ENCODE results near the gene GON4L. TPM values are rescaled to one million over a fixed set of nuclear protein-coding genes. Genes with fewer than 3 reads are reported as not detected.

The GON4L gene
- total RNA-seq, 2 experiments from 2014 or later = 71.0 to 77.0 TPM

DNA sequence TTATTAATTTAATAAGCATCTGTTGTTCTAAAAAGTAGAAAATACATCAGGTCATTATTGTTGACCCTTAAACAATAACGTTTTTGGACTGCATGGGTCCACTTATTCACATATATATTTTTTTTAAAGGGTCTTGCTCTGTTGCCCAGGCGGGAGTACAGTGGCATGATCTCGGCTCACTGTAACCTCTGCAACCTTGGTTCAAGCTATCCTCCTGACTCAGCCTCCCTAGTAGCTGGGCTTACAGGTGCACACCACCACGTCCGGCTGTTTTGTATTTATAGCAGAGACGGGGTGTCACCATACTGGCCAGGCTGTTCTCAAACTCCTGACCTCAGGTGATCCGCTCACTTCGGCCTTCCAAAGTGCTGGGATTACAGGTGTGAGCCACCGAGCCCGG, 115.1 kb downstream of the GON4L start:
- DNase-seq = no peak
- TF ChIP-seq, protein P1, sequence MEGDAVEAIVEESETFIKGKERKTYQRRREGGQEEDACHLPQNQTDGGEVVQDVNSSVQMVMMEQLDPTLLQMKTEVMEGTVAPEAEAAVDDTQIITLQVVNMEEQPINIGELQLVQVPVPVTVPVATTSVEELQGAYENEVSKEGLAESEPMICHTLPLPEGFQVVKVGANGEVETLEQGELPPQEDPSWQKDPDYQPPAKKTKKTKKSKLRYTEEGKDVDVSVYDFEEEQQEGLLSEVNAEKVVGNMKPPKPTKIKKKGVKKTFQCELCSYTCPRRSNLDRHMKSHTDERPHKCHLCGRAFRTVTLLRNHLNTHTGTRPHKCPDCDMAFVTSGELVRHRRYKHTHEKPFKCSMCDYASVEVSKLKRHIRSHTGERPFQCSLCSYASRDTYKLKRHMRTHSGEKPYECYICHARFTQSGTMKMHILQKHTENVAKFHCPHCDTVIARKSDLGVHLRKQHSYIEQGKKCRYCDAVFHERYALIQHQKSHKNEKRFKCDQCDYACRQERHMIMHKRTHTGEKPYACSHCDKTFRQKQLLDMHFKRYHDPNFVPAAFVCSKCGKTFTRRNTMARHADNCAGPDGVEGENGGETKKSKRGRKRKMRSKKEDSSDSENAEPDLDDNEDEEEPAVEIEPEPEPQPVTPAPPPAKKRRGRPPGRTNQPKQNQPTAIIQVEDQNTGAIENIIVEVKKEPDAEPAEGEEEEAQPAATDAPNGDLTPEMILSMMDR (IDR thresholded peaks at IDR 0.05) = no peak
- H3K27ac ChIP-seq (ENCODE audit: low read depth in 1 of 2, low read length in 2 of 2) = no peak overlapping the region
- Mint-ChIP-seq H3K9me3 (no peaks in the 10 kb centered on the region), H3K36me3 (ENCODE audit: low read depth) (peaks cover 27% of the 10 kb centered on the region), H3K27me3 (no peaks in the 10 kb centered on the region), H3K4me1 (ENCODE audit: low read depth) (peaks cover 7% of the 10 kb centered on the region), H3K4me3 (no peak overlapping the region), H3K27ac (no peak overlapping the region)
- no peaks in the 10 kb centered on the region for H3K9me3 ChIP-seq (ENCODE audit: control insufficient read depth in 1 of 2, insufficient read depth in 1 of 2, low read length in 2 of 2)
- H3K4me3 ChIP-seq (ENCODE audit: low read length) = no peak overlapping the region
- peaks cover 6% of the 10 kb centered on the region for H3K4me1 ChIP-seq (ENCODE audit: insufficient read depth, low read length)
- ATAC-seq (ENCODE audit: poor library complexity) = no peak
- ChIA-PET POLR2A (no interaction called here), CTCF (interaction anchor here (0.6 kb wide), 1 partner anchor 1799 kb away, joined by 3 read pairs; no protein-coding TSS in a partner anchor)
- intact Hi-C loops (cut with DNase I, micrococcal nuclease) = loop anchor here (10.0 kb wide), 1 partner anchor 57 kb away; the partner anchor contains the start of genes DAP3 (in 2 of the 2) and YY1AP1 (in 2 of the 2)
- peaks cover 13% of the 10 kb centered on the region for H3K36me3 ChIP-seq (ENCODE audit: insufficient read depth, low read length)
- H3K27me3 ChIP-seq (ENCODE audit: control insufficient read depth in 1 of 2, insufficient read depth in 2 of 2, low read length in 2 of 2) = no peaks in the 10 kb centered on the region

GRCh38 chr1:155740995-155741394, 116.0 kb downstream of the GON4L start:
- TF ChIP-seq, protein P1 (IDR thresholded peaks at IDR 0.05) = no peak
- peaks cover 7% of the 10 kb centered on the region for H3K4me1 Mint-ChIP-seq (ENCODE audit: low read depth)
- ChIA-PET POLR2A (no interaction called here), CTCF (no interaction called here)
- Histone ChIP-seq H3K27ac (ENCODE audit: low read depth in 1 of 2, low read length in 2 of 2) (no peak overlapping the region), H3K36me3 (ENCODE audit: insufficient read depth, low read length) (peaks cover 20% of the 10 kb centered on the region), H3K4me3 (ENCODE audit: low read length) (no peak overlapping the region), H3K4me1 (ENCODE audit: insufficient read depth, low read length) (peaks cover 6% of the 10 kb centered on the region), H3K27me3 (ENCODE audit: control insufficient read depth in 1 of 2, insufficient read depth in 2 of 2, low read length in 2 of 2) (no peaks in the 10 kb centered on the region), H3K9me3 (ENCODE audit: control insufficient read depth in 1 of 2, insufficient read depth in 1 of 2, low read length in 2 of 2) (no peaks in the 10 kb centered on the region)
- H3K27ac Mint-ChIP-seq = no peak overlapping the region
- ATAC-seq (ENCODE audit: poor library complexity) (no peak), DNase-seq (no peak)
- no peaks in the 10 kb centered on the region for H3K9me3 Mint-ChIP-seq
- H3K27me3 Mint-ChIP-seq = no peaks in the 10 kb centered on the region
- peaks cover 36% of the 10 kb centered on the region for H3K36me3 Mint-ChIP-seq (ENCODE audit: low read depth)
- intact Hi-C loops (cut with DNase I, micrococcal nuclease) = loop anchor here (10.0 kb wide), 1 partner anchor 56 kb away; the partner anchor contains the start of genes DAP3 (in 2 of the 2) and YY1AP1 (in 2 of the 2)
- no peak overlapping the region for H3K4me3 Mint-ChIP-seq

- intact Hi-C loops (cut with DNase I, micrococcal nuclease) = no loop called here
- H3K36me3 Mint-ChIP-seq (ENCODE audit: low read depth) = peaks cover 61% of the 10 kb centered on the region
- Histone ChIP-seq H3K4me1 (ENCODE audit: insufficient read depth, low read length) (no peaks in the 10 kb centered on the region), H3K36me3 (ENCODE audit: insufficient read depth, low read length) (peaks cover 60% of the 10 kb centered on the region), H3K27me3 (ENCODE audit: control insufficient read depth in 1 of 2, insufficient read depth in 2 of 2, low read length in 2 of 2) (no peaks in the 10 kb centered on the region), H3K4me3 (ENCODE audit: low read length) (no peak overlapping the region), H3K27ac (ENCODE audit: low read depth in 1 of 2, low read length in 2 of 2) (no peak overlapping the region), H3K9me3 (ENCODE audit: control insufficient read depth in 1 of 2, insufficient read depth in 1 of 2, low read length in 2 of 2) (no peaks in the 10 kb centered on the region)
- DNase-seq (peak in 10 of 14 experiments; percentile 7 to 63 (median 23)), ATAC-seq (ENCODE audit: poor library complexity) (peak; percentile 78)
- H3K4me1 Mint-ChIP-seq (ENCODE audit: low read depth) = no peaks in the 10 kb centered on the region
- H3K9me3 Mint-ChIP-seq = no peaks in the 10 kb centered on the region
- ChIA-PET POLR2A (interaction anchor here (1.4 kb wide), 1 partner anchor 16 kb away, joined by 6 read pairs; no protein-coding TSS in a partner anchor), CTCF (interaction anchor here (1.0 to 1.2 kb wide), 3 partner anchors 14 to 59 kb away, joined by 3 to 4 read pairs (median 3); no protein-coding TSS in a partner anchor)
- peak overlapping the region; percentile 28 for H3K27ac Mint-ChIP-seq
- no peak overlapping the region for H3K4me3 Mint-ChIP-seq
- TF ChIP-seq, protein P1 (IDR thresholded peaks at IDR 0.05) = peak; percentile 56
- no peaks in the 10 kb centered on the region for H3K27me3 Mint-ChIP-seq
These were observed 127.7 kb downstream of the GON4L start for GRCh38 chr1:155729031-155729898.

Data from CD4-positive, alpha-beta T cell (primary cell).